ENCODE measurements around the gene ADGRL3.

- TF ChIP-seq POLR2A (IDR thresholded peaks at IDR 0.05) = no peak
- no peak for TF ChIP-seq CTCF (IDR thresholded peaks at IDR 0.05)
These were observed 3.3 kb downstream of the ADGRL3 start for GRCh38 chr4:61203436-61203790.

All from suprapubic skin (tissue), 3 donors.